ENCODE data around the gene CYB5A. TPM values are rescaled to one million over a fixed set of nuclear protein-coding genes. Genes with fewer than 3 reads are reported as not detected.
A peak's percentile ranks its signal among the peaks of the same experiment; 100 is the strongest.

CYB5A gene
- total and polyA plus RNA-seq, 2 of the 8 experiments (the other 6 are each of a cell fraction or from before 2014, with no cell fraction given) = 154 to 195 TPM

DNA sequence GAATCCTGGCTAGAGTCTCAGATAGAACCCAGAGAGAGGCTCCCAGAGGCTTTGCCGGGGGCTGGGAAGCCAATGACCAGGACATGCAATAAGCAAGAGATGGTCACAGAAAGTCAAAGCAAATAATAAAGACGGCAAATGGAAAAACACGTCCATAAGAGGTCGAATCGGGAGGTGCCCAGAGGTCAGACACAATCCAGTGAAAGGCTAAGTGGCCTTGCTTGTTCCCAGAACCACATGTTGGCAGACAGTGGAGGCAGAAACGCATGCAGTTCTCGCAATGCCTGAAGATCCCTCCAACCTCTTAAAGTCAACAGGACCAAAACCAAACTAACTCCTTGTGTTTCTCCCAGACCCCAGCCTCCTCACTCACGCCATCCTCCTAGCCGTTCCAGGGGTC lies 3.0 kb downstream of the CYB5A start:
- 0 out of 2 replicates have a peak overlapping the region, but pooled peaks have one; percentile 42 for H3K18ac ChIP-seq (ENCODE audit: extremely low read depth, low read length)
- no peak overlapping the region for H3K56ac ChIP-seq (replicated peaks; ENCODE audit: insufficient read length, low read depth, low read length)
- no peak overlapping the region for H3K23ac ChIP-seq (ENCODE audit: insufficient read length)
- 0 out of 2 replicates have a peak overlapping the region, but pooled peaks have one; percentile 36 for H2BK15ac ChIP-seq (ENCODE audit: low read length)
- peak overlapping the region in 1 of 4 experiments; percentile 20; a peak in 1 of 7 replicates for H3K9ac ChIP-seq (replicated peaks in 1 of 4; ENCODE audit: extremely low read depth in 1 of 4, low read depth in 3 of 4, low read length in 3 of 4)
- no peak for TF ChIP-seq TAF1 (IDR thresholded peaks at IDR 0.05; ENCODE audit: low read depth, low read length)
- no peak for TF ChIP-seq CTBP2 (IDR thresholded peaks at IDR 0.05; ENCODE audit: borderline replicate concordance, insufficient read depth, insufficient read length, low read length)
- no peak for TF ChIP-seq POLR2A (IDR thresholded peaks at IDR 0.05; ENCODE audit: control extremely low read depth in 1 of 2, low read depth in 2 of 2, low read length in 2 of 2)
- no peak for TF ChIP-seq EZH2 (IDR thresholded peaks at IDR 0.05; ENCODE audit: low read depth, low read length, severe bottlenecking)
- TF ChIP-seq SAP30 (IDR thresholded peaks at IDR 0.05; ENCODE audit: insufficient read depth, insufficient replicate concordance, low read length) = no peak
- no peak for TF ChIP-seq GTF2F1 (IDR thresholded peaks at IDR 0.05; ENCODE audit: borderline replicate concordance, low read depth, low read length)
- no peak for TF ChIP-seq CEBPB (IDR thresholded peaks at IDR 0.05; ENCODE audit: low read depth, low read length)
- no peak for TF ChIP-seq EGR1 (IDR thresholded peaks at IDR 0.05; ENCODE audit: borderline replicate concordance, low read depth, low read length)
- no peak for TF ChIP-seq SIRT6 (IDR thresholded peaks at IDR 0.05; ENCODE audit: low read length)
- TF ChIP-seq SIX5 (IDR thresholded peaks at IDR 0.05; ENCODE audit: low read depth, low read length) = no peak
- no peak for TF ChIP-seq HDAC6 (IDR thresholded peaks at IDR 0.05; ENCODE audit: low read depth, low read length)
- TF ChIP-seq CHD2 (IDR thresholded peaks at IDR 0.05; ENCODE audit: low read length) = no peak
- no peak for TF ChIP-seq BACH1 (IDR thresholded peaks at IDR 0.05; ENCODE audit: low read length)
- H2BK20ac ChIP-seq (ENCODE audit: low read length) = peak overlapping the region; percentile 74
- H3K79me1 ChIP-seq (ENCODE audit: low read depth, low read length) = peaks cover 9% of the 10 kb centered on the region
- H2AK5ac ChIP-seq (ENCODE audit: low read depth, low read length) = no peak overlapping the region
- H3K4me3 ChIP-seq (ENCODE audit: extremely low read depth in 1 of 4, insufficient read depth in 2 of 4, low read depth in 3 of 4, low read length in 4 of 4) = no peak overlapping the region
- H4K91ac ChIP-seq (replicated peaks; ENCODE audit: insufficient read length, low read length) = peak overlapping the region; percentile 25
- H2BK120ac ChIP-seq (replicated peaks; ENCODE audit: low read depth, low read length) = no peak overlapping the region
- POLR2A ChIA-PET (ENCODE audit: partially characterized antibody) = interaction anchor here (1.2 to 1.3 kb wide), 2 partner anchors 13 to 20 kb away, joined by 3 read pairs; no protein-coding TSS in a partner anchor
- WGBS, 2 experiments (ENCODE audit: extremely low coverage in 1 of 2, insufficient coverage in 1 of 2, insufficient read length in 1 of 2, insufficient replicate concordance in 2 of 2, low coverage in 1 of 2, low lambda C conversion rate in 2 of 2, missing lambda C conversion rate in 1 of 2) = 87% methylated on average over 9 of the region's 9 CpGs; no CpG with 5 or more reads in 1 of the 2 experiments
- FAIRE-seq (no peak), DNase-seq (ENCODE audit: low read depth in 1 of 2, low spot score in 2 of 2) (no peak)
- H2BK5ac ChIP-seq (ENCODE audit: low read depth, low read length) = peak overlapping the region; percentile 87; the same call in 1 of the 2 replicates
- peaks cover 12 to 66% of the 10 kb centered on the region in 2 experiments for H3K79me2 ChIP-seq (ENCODE audit: control insufficient read depth in 1 of 2, insufficient read depth in 2 of 2, low read length in 2 of 2)
- H2BK12ac ChIP-seq (ENCODE audit: low read depth, low read length) = peak overlapping the region; percentile 94; the same call in 1 of the 2 replicates
- H2AFZ ChIP-seq (ENCODE audit: low read length) = no peak overlapping the region
- H3K36me3 ChIP-seq (ENCODE audit: control insufficient read depth in 2 of 4, insufficient read depth in 4 of 4, low read length in 3 of 4) = no peaks in the 10 kb centered on the region
- H3K27me3 ChIP-seq (replicated peaks in 1 of 4; ENCODE audit: control insufficient read depth in 3 of 4, extremely low read depth in 1 of 4, insufficient read depth in 3 of 4, low read length in 3 of 4) = no peaks in the 10 kb centered on the region
- CTCF ChIA-PET (ENCODE audit: partially characterized antibody) = interaction anchor here (0.9 kb wide), 1 partner anchor 40 kb away, joined by 3 read pairs; no protein-coding TSS in a partner anchor
- H3K14ac ChIP-seq (ENCODE audit: insufficient read length) = no peak overlapping the region
- peaks cover 0 to 6% of the 10 kb centered on the region in 2 experiments; a peak in 1 of 4 replicates for H3K9me3 ChIP-seq (ENCODE audit: insufficient read depth in 2 of 2, low read depth in 1 of 2, low read length in 1 of 2)
- H4K8ac ChIP-seq (ENCODE audit: extremely low read depth, insufficient read depth, low read length) = no peak overlapping the region
- no peaks in the 10 kb centered on the region for H4K20me1 ChIP-seq (replicated peaks in 1 of 2; ENCODE audit: control insufficient read depth in 1 of 2, insufficient read depth in 2 of 2, low read length in 2 of 2)
- H3K4me2 ChIP-seq (ENCODE audit: insufficient read depth in 1 of 2, low read depth in 2 of 2, low read length in 2 of 2) = peak overlapping the region in 1 of 2 experiments; percentile 48; a peak in 1 of 4 replicates
- no peak overlapping the region for H3K27ac ChIP-seq (ENCODE audit: low read depth, low read length)
- peaks cover 8% of the 10 kb centered on the region; the same call in 1 of the 2 replicates for H3K23me2 ChIP-seq (ENCODE audit: low read depth, low read length)
- H3K4me1 ChIP-seq (replicated peaks in 1 of 4; ENCODE audit: control insufficient read depth in 3 of 4, insufficient read depth in 4 of 4, low read length in 3 of 4) = peaks cover 7 to 25% (median 11%) of the 10 kb centered on the region in 4 experiments; a peak in 6 of 7 replicates
- no peak overlapping the region for H4K5ac ChIP-seq (ENCODE audit: insufficient read length, low read depth, low read length)
- no peak overlapping the region for H3K4ac ChIP-seq (replicated peaks; ENCODE audit: insufficient read length, low read depth, low read length)

All from H1 (cell line).